GM12878 (cell line): Measurements from ENCODE around the gene HASPIN. TPM values are rescaled to one million over a fixed set of nuclear protein-coding genes. Genes with fewer than 3 reads are reported as not detected.

ENCODE experiments used
- ATAC-seq: fragments of 200-7000 bp; cut with Tn5 transposase; 3 replicates; pipeline ENCODE4 v1.9.1; 2020; ENCODE audit warnings: mild to moderate bottlenecking, moderate library complexity
- BruUV-seq: library from RNA; stranded (reverse); fragments of 400-500 nt; replicated peaks from 2 replicates; lab custom pipeline; 2021; lab: Mats Ljungman, UMichigan
- CTCF ChIA-PET: fragments of 300-600 bp; sonication (Branson Sonifier 250); formaldehyde crosslinking; extraction: SDS; loops from one replicate; lab custom pipeline; 2021; ENCODE audit warnings: inconsistent platforms; lab: Yijun Ruan, JAX
- POLR2A ChIA-PET: fragments of 350-600 bp; formaldehyde crosslinking; extraction: SDS; loops from one replicate; lab custom pipeline; 2021; ENCODE audit warnings: inconsistent platforms; lab: Charles Lee
- RAD21 ChIA-PET: fragments of 300-600 bp; sonication (Branson Sonifier 250); formaldehyde crosslinking; loops from one replicate; lab custom pipeline; 2023; ENCODE audit warnings: antibody characterized with exemption; ENCODE audit not compliant: unreplicated experiment; lab: Charles Lee
- SMC1A ChIA-PET: fragments of 300-600 bp; sonication (Branson Sonifier 250); formaldehyde crosslinking; loops from one replicate; lab custom pipeline; 2023; ENCODE audit not compliant: unreplicated experiment, uncharacterized antibody; lab: Charles Lee
- DNase-seq: peaks from one replicate; pipeline ENCODE4 v3.0.0-alpha.2; 2011; ENCODE audit warnings: low read depth, low spot score
- FAIRE-seq: peaks from 3 replicates; lab custom pipeline; 2011; peaks lifted over from hg19 to GRCh38; lab: Jason Lieb, UNC
- H2AFZ ChIP-seq: 2 replicates; pipeline ENCODE4 v1.6.0; 2011; ENCODE audit warnings: low read depth, low read length, control low read depth; ENCODE audit not compliant: control insufficient read depth
- H3K27ac ChIP-seq: 2 replicates; pipeline ENCODE4 v1.5.1; 2011; ENCODE audit warnings: control low read depth; ENCODE audit not compliant: control insufficient read depth, insufficient read depth
- H3K27me3 ChIP-seq, 2 experiments: replicated peaks in 1 of 2; 2 replicates each; pipeline versions ENCODE4 v1.6.0 to v1.6.1; 2011; ENCODE audit warnings: low read length in 1 of 2; ENCODE audit not compliant: control insufficient read depth in 2 of 2, insufficient read depth in 2 of 2
- H3K36me3 ChIP-seq, 2 experiments: 2 replicates each; pipeline ENCODE4 v1.5.1; 2011; ENCODE audit warnings: low read length in 1 of 2; ENCODE audit not compliant: control insufficient read depth in 2 of 2, insufficient read depth in 2 of 2
- H3K4me1 ChIP-seq: 2 replicates; pipeline ENCODE4 v1.6.1; 2011; ENCODE audit warnings: mild to moderate bottlenecking, low read length, moderate library complexity, mixed read lengths; ENCODE audit not compliant: control insufficient read depth, insufficient read depth
- H3K4me2 ChIP-seq: 2 replicates; pipeline ENCODE4 v1.6.0; 2011; ENCODE audit warnings: control low read depth; ENCODE audit not compliant: control insufficient read depth, insufficient read depth
- H3K4me3 ChIP-seq: fragments of 200-600 bp; sonication (generic); 2 replicates; pipeline ENCODE4 v1.5.1; 2016
- H3K79me2 ChIP-seq: 2 replicates; pipeline ENCODE4 v1.6.0; 2011; ENCODE audit warnings: low read length; ENCODE audit not compliant: control insufficient read depth, insufficient read depth
- H3K9ac ChIP-seq: 2 replicates; pipeline ENCODE4 v1.8.0; 2011; ENCODE audit warnings: low read length, control low read depth, mixed read lengths; ENCODE audit not compliant: control insufficient read depth, insufficient read depth
- H3K9me3 ChIP-seq: replicated peaks from 3 replicates; pipeline ENCODE4 v1.5.1; 2011; ENCODE audit warnings: mild to moderate bottlenecking, low read length; ENCODE audit not compliant: control insufficient read depth, insufficient read depth
- H4K20me1 ChIP-seq: 2 replicates; pipeline ENCODE4 v1.6.0; 2011; ENCODE audit not compliant: control insufficient read depth, insufficient read depth
- ATF3 ChIP-seq: IDR thresholded peaks from 2 replicates; pipeline ENCODE4 v1.6.1; 2011; ENCODE audit warnings: low read depth, mild to moderate bottlenecking, low read length, moderate library complexity, borderline replicate concordance; ENCODE audit errors: extremely low read depth
- CTCF ChIP-seq, 3 experiments: IDR thresholded peaks in 2 of 3; conservative IDR thresholded peaks in 1 of 3; 2 replicates each; pipeline ENCODE4 v1.5.1; 2011; ENCODE audit warnings: low read depth in 3 of 3, low read length in 3 of 3, mild to moderate bottlenecking in 3 of 3, control low read depth in 2 of 3, moderate library complexity in 2 of 3, inconsistent platforms in 1 of 3, mixed read lengths in 1 of 3; ENCODE audit not compliant: control insufficient read depth in 2 of 3, insufficient read depth in 1 of 3; ENCODE audit errors: extremely low read depth in 1 of 3
- EP300 ChIP-seq, 2 experiments: fragments of 150-350 bp in 1 of 2; IDR thresholded peaks; 2 replicates each; pipeline ENCODE4 v1.6.1; 2011 to 2012; ENCODE audit warnings: low read depth in 2 of 2, low read length in 2 of 2, borderline replicate concordance in 1 of 2, improper control_type of control experiment in 1 of 2, inconsistent platforms in 1 of 2; ENCODE audit not compliant: control insufficient read depth in 1 of 2
- KDM1A ChIP-seq: fragments of 200-600 bp; sonication (generic); IDR thresholded peaks from 2 replicates; pipeline ENCODE4 v1.6.1; 2016; ENCODE audit warnings: borderline replicate concordance
- MTA2 ChIP-seq: fragments of 450-650 bp; IDR thresholded peaks from 2 replicates; pipeline ENCODE4 v1.6.1; 2016; ENCODE audit warnings: low read depth, mild to moderate bottlenecking, moderate library complexity
- NR2C1 ChIP-seq: fragments of 450-650 bp; IDR thresholded peaks from 2 replicates; pipeline ENCODE4 v1.6.1; 2017; ENCODE audit warnings: antibody characterized with exemption, mild to moderate bottlenecking, moderate library complexity
- NR2F1 ChIP-seq: fragments of 450-650 bp; conservative IDR thresholded peaks from 2 replicates; pipeline ENCODE4 v1.6.1; 2017; ENCODE audit warnings: mild to moderate bottlenecking
- SP1 ChIP-seq: IDR thresholded peaks from one replicate; pipeline ENCODE4 v1.6.1; 2011; ENCODE audit warnings: low read depth, low read length
- STAT1 ChIP-seq: fragments of 450-650 bp; conservative IDR thresholded peaks from 2 replicates; pipeline ENCODE4 v1.6.1; 2014; ENCODE audit warnings: antibody characterized with exemption, mild to moderate bottlenecking
- SUPT20H ChIP-seq: IDR thresholded peaks from 2 replicates; pipeline ENCODE4 v1.6.1; 2011; ENCODE audit warnings: low read depth, mild to moderate bottlenecking, low read length, moderate library complexity, borderline replicate concordance; ENCODE audit not compliant: control insufficient read depth
- WRNIP1 ChIP-seq: IDR thresholded peaks from 2 replicates; pipeline ENCODE4 v1.6.1; 2011; ENCODE audit warnings: low read depth, low read length, improper control_type of control experiment, borderline replicate concordance
- WGBS: methylation state at CpG from one replicate; pipeline ENCODE4 v1.1.6; 2016; ENCODE audit warnings: low lambda C conversion rate; ENCODE audit not compliant: insufficient replicate concordance, insufficient coverage; ENCODE audit errors: missing lambda C conversion rate; 5-methylcytosine and 5-hydroxymethylcytosine counted together
- in situ Hi-C: fragments of 300-500 bp; cut with MboI; formaldehyde crosslinking; loops from 9 replicates; pipeline ENCODE4 v1.14.3; 2018; ENCODE audit warnings: mixed read lengths
- intact Hi-C: fragments of 100-400 bp; cut with micrococcal nuclease; formaldehyde crosslinking; loops from one replicate; pipeline ENCODE4 v1.14.2; 2022; ENCODE audit not compliant: unreplicated experiment
- polyA plus RNA-seq, 11 experiments: library from polyadenylated mRNA; depleted of rRNA in 4 of 11; unstranded in 6 of 11; stranded (reverse) in 5 of 11; fragments of >200 nt; fragmentation: Nextera tagmentation in 4 of 11; fragmentation: Illumina TruSeq in 1 of 11; extraction: Ambion mirVana in 4 of 11; extraction: Trizol in 1 of 11; gene quantifications; 1 replicate in 1 of 11; 2 replicates in 10 of 11; pipeline versions ENCODE4 v1.2.1 to v1.2.3, GENCODE V29; 2011 to 2016; ENCODE audit warnings: inconsistent platforms in 2 of 11, missing spikeins in 2 of 11, low read depth in 1 of 11
- total RNA-seq, 4 experiments: library from RNA; depleted of rRNA in 3 of 4; stranded (reverse); fragments of >200 nt in 3 of 4; fragmentation: Illumina TruSeq in 1 of 4; extraction: Trizol in 1 of 4; gene quantifications; 2 replicates each; pipeline versions ENCODE4 v1.2.1 to v1.2.3, GENCODE V29; 2013 to 2021
- TF ChIP-seq, protein P1 (sequence below): fragments of 450-650 bp; IDR thresholded peaks from 2 replicates; pipeline ENCODE4 v1.6.1; 2016; ENCODE audit warnings: mild to moderate bottlenecking, moderate library complexity, borderline replicate concordance
- TF ChIP-seq, protein P2 (sequence below): fragments of 450-650 bp; formaldehyde crosslinking; IDR thresholded peaks from 2 replicates; pipeline ENCODE4 v1.4.0; 2020; ENCODE audit warnings: mild to moderate bottlenecking, moderate library complexity

Gene HASPIN
- total and polyA plus RNA-seq, 10 of the 15 experiments (the other 5 are each of a cell fraction or from before 2014, with no cell fraction given): 0.80 to 18.0 (median 10.1) TPM

DNA sequence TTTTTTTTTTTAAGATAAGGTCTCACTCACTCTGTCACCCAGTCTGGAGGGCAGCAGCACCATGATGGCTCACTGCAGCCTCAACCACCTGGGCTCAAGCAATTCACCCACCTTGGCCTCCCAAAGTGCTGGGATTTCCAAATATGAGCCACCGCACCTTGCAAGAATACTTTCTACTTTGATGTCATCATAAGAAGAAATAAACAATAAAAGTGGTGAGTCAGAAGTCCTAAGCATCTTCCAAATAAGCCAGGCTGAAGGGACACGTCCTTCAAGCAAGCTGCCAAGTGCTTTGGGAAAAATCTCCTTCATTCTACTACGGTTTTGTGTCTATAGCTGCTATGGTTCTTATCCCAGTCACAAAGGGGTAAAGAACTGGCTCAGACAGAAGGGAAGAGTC lies 20.3 kb downstream of the HASPIN start:
- ChIA-PET CTCF (no interaction called here), POLR2A (no interaction called here), RAD21 (interaction anchor here (0.6 kb wide), 1 partner anchor 38 kb away, joined by 3 read pairs; no protein-coding TSS in a partner anchor)
- Histone ChIP-seq H3K9me3 (no peaks in the 10 kb centered on the region; the same call in 2 of the 3 replicates), H4K20me1 (no peaks in the 10 kb centered on the region), H3K27me3 (no peaks in the 10 kb centered on the region), H3K9ac (no peak overlapping the region), H3K27ac (no peak overlapping the region), H3K36me3 (no peaks in the 10 kb centered on the region), H3K4me1 (0 out of 2 replicates have a peak, but pooled peaks cover 2% of the 10 kb centered on the region)
- BruUV-seq: no TSS peak
- FAIRE-seq (no peak), ATAC-seq (no peak)
- in situ Hi-C loops: no loop called here
- TF ChIP-seq NR2F1: no peak
- TF ChIP-seq, protein P1, sequence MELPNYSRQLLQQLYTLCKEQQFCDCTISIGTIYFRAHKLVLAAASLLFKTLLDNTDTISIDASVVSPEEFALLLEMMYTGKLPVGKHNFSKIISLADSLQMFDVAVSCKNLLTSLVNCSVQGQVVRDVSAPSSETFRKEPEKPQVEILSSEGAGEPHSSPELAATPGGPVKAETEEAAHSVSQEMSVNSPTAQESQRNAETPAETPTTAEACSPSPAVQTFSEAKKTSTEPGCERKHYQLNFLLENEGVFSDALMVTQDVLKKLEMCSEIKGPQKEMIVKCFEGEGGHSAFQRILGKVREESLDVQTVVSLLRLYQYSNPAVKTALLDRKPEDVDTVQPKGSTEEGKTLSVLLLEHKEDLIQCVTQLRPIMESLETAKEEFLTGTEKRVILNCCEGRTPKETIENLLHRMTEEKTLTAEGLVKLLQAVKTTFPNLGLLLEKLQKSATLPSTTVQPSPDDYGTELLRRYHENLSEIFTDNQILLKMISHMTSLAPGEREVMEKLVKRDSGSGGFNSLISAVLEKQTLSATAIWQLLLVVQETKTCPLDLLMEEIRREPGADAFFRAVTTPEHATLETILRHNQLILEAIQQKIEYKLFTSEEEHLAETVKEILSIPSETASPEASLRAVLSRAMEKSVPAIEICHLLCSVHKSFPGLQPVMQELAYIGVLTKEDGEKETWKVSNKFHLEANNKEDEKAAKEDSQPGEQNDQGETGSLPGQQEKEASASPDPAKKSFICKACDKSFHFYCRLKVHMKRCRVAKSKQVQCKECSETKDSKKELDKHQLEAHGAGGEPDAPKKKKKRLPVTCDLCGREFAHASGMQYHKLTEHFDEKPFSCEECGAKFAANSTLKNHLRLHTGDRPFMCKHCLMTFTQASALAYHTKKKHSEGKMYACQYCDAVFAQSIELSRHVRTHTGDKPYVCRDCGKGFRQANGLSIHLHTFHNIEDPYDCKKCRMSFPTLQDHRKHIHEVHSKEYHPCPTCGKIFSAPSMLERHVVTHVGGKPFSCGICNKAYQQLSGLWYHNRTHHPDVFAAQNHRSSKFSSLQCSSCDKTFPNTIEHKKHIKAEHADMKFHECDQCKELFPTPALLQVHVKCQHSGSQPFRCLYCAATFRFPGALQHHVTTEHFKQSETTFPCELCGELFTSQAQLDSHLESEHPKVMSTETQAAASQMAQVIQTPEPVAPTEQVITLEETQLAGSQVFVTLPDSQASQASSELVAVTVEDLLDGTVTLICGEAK: no peak
- TF ChIP-seq EP300 (IDR thresholded peaks at IDR 0.05; ENCODE audit: borderline replicate concordance in 1 of 2, control insufficient read depth in 1 of 2, low read depth in 2 of 2, low read length in 2 of 2): no peak
- no peak for TF ChIP-seq KDM1A
- no peak for TF ChIP-seq SUPT20H
- TF ChIP-seq NR2C1: no peak
- TF ChIP-seq CTCF (IDR thresholded peaks at IDR 0.05 in 2 of 3, conservative IDR thresholded peaks at IDR 0.05 in 1 of 3; ENCODE audit: control insufficient read depth in 2 of 3, extremely low read depth in 1 of 3, insufficient read depth in 1 of 3, low read depth in 3 of 3, low read length in 3 of 3): no peak
- no peak for TF ChIP-seq WRNIP1
- TF ChIP-seq STAT1: no peak
- no peak for TF ChIP-seq ATF3
- TF ChIP-seq MTA2: no peak
- TF ChIP-seq SP1: no peak
- TF ChIP-seq, protein P2, sequence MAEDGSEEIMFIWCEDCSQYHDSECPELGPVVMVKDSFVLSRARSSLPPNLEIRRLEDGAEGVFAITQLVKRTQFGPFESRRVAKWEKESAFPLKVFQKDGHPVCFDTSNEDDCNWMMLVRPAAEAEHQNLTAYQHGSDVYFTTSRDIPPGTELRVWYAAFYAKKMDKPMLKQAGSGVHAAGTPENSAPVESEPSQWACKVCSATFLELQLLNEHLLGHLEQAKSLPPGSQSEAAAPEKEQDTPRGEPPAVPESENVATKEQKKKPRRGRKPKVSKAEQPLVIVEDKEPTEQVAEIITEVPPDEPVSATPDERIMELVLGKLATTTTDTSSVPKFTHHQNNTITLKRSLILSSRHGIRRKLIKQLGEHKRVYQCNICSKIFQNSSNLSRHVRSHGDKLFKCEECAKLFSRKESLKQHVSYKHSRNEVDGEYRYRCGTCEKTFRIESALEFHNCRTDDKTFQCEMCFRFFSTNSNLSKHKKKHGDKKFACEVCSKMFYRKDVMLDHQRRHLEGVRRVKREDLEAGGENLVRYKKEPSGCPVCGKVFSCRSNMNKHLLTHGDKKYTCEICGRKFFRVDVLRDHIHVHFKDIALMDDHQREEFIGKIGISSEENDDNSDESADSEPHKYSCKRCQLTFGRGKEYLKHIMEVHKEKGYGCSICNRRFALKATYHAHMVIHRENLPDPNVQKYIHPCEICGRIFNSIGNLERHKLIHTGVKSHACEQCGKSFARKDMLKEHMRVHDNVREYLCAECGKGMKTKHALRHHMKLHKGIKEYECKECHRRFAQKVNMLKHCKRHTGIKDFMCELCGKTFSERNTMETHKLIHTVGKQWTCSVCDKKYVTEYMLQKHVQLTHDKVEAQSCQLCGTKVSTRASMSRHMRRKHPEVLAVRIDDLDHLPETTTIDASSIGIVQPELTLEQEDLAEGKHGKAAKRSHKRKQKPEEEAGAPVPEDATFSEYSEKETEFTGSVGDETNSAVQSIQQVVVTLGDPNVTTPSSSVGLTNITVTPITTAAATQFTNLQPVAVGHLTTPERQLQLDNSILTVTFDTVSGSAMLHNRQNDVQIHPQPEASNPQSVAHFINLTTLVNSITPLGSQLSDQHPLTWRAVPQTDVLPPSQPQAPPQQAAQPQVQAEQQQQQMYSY (CRISPR knock-in tag): no peak
- TF ChIP-seq, all 136 proteins: peak for 0
- no peaks in the 10 kb centered on the region for H3K79me2 ChIP-seq
- no peak overlapping the region for H3K4me2 ChIP-seq
- H3K4me3 ChIP-seq: no peak overlapping the region
- no peak for DNase-seq
- no peak overlapping the region for H2AFZ ChIP-seq
- intact Hi-C loops: no loop called here
- SMC1A ChIA-PET: no interaction called here
- 89% methylated on average over 3 of the region's 3 CpGs for WGBS
